ENCODE results near the gene MRPL2.
"Not testable (repeated sequence)": the region's sequence is repeated elsewhere in the genome, so short reads cannot be mapped to it uniquely, and the experiment has no call there.

The MRPL2 gene

DNA sequence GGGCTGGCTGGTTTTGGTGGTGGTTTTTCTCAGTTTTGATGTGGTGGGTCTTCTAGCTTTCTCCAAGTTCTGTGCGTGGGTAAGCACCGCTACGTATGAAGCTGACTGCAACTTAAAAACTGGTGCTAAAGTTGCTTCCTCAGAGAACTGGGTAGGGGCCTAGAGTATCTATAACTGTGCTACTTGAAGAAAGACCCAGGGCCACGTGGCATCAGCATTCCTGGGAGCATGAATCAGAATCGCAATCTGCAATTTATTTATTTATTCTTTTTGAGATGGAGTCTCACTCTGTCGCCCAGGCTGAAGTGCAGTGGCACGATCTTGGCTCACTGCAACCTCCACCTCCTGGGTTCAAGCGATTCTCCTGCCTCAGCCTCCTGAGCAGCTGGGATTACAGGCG, 22.7 kb upstream of the MRPL2 start:
- DNase-seq: not testable (repeated sequence)

DNA sequence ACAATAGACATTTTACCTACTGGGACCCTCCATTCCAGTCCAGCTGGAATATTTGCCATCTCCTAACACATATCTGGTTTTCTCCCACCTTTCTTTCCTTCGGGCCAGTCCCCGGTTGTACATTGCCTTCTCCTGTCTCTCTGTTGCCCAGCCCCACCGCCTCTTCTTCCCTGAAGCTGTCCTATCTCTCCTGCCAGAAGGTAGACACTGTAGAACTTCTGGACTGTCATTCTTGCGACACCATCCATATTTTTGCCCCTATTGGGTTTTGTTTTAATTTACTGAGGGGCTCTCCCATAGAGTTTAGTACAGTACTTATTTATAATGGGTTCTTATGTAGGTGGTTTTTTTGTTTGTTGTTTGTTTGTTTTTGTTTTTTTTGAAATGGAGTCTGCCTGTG, 21.8 kb upstream of the MRPL2 start:
- DNase-seq: no peak

DNA sequence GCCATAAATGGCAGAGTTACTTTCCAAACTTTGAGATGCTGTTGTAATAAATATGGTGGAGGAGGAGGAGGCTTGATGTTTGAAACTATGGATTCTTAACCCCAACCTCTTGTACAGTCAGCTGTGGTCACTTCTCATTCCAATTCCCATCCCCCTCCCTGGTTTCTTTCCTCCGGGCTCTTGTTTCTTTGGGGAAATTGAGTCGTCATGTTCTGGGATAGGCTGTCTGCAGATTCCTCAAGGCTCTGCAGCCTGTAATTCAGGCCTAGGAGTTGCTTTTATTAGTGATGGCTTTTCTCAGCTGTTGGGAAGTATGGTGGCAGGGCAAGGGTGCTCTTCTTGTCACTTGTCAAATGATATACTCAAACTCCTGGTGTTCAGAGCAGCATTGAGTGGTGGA, 19.5 kb upstream of the MRPL2 start:
- DNase-seq: no peak

GRCh38 chr6:43077981-43078511, 18.8 kb upstream of the MRPL2 start:
- DNase-seq: no peak

GRCh38 chr6:43077333-43077809, 18.1 kb upstream of the MRPL2 start:
- no peak for DNase-seq

- no peak for DNase-seq
Measured at GRCh38 chr6:43076464-43077332, 17.5 kb upstream of the MRPL2 start.

DNA sequence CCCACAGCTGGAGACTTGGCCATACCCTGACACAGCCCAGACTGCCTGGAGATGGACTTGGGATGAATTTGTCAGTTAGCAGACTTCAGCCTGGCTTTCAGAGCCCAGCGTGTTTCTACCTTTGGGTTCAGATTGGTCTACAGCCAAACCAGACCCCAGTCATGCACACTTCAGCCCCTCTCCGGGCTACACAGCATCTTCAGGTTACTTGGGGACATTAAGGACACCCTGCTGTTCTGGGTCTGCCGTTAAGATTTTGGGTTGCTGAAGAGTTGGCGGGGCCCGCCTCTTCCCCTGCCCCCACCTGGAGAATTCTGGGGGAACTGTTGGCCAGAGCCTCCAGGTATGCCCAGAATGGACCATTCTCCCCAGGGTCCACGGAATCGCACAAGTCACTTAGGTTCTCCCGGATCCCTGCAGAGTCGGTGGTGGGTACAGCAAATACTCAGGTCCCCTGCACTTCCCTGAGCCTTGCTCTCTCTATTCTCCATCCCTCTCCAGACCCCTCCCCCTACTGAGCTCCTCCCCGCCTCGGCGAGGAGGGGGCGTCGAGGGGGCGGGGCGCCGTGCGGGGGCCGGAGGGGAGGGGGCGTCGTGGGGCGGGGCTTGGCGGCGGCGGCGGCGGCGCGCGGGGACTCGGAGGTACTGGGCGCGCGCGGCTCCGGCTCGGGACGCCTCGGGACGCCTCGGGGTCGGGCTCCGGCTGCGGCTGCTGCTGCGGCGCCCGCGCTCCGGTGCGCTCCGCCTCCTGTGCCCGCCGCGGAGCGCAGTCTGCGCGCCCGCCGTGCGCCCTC, 16.6 kb upstream of the MRPL2 start, which contains the start of gene PTK7:
Gene PTK7, plus strand, starts transcription at position 645 of the 794 bp plus-strand sequence. CDS start 175 bp downstream, outside the sequence.
- DNase-seq: peak in 1 of 2 donors; percentile 6

GRCh38 chr6:43074847-43075669, 15.8 kb upstream of the MRPL2 start:
- no peak for DNase-seq

- peak in 1 of 2 donors; percentile 37 for DNase-seq
Measured at GRCh38 chr6:43070028-43070632, 10.9 kb upstream of the MRPL2 start.

DNA sequence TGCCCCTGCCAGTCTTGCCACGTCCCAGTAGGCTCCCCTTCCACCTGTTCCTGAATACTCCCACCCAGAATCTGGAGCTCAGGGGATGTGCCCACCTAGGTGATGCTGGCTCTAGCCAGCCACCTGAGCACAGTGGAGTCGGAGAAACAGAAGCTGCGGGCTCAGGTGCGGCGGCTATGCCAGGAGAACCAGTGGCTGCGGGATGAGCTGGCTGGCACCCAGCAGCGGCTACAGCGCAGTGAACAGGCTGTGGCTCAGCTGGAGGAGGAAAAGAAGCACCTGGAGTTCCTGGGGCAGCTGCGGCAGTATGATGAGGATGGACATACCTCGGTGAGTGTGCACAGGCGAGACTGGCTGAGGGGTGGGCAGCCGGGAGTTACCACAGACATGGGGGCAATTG, 3.6 kb upstream of the MRPL2 start:
- no peak for DNase-seq

DNA sequence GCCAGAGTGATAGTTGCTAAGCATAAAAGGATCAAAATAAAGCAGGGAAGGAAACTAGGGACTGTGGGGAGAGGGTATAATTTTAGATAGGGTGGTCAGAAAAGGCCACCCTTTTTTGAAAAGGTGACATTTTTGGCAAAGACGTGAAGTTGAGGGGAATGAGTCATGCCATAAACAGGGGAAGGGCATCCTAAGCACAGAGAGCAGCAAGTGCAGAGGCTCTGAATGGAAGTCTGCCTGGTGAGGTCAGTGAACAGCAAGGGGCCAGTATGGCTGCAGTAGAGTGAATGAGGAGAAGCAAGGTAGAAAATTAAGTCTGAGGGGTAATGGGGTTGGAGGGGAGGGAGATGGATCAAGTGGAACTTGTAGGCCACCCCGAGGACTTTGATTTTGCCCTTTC, 2.6 kb upstream of the MRPL2 start:
- DNase-seq: no peak

GRCh38 chr6:43060755-43061633, 1.8 kb upstream of the MRPL2 start:
- no peak for DNase-seq

DNA sequence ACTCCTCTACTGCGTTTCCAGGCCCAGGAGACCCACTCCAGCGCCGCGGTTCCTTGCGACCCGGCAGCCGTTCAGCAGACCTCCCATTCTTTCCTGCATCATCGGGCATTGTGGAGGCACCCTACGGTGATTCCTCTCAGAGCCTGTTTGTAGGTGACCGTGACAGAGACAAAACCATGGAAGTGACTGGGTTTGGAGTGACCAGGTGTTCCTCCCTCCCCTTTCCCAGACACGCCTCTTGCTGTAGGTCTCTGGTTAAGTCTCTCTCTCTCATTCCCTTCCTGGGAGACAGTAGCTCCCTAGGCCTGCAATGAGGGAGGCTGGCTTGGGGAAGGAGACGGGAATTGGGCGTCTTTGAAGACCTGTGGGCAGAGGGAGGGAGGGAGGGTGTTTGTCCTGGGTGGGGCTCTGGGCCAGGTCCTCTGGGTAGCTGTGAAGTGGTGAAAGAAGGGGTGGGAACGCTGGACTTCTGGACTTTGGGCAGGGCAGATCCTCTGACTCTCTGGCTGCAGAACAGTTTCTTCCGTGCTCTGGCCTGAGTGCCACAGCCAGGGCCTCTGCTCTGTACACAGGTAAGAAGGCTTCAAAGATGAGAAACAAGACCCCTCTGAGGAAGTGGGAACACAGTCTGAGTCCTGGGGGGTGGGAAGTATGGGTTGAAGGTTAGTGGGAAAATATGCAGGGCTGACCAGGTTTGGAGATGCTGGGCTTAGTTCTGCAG, 960 bp upstream of the MRPL2 start:
- no peak for DNase-seq

- DNase-seq: no peak
Measured at GRCh38 chr6:43058531-43058930, 703 bp downstream of the MRPL2 start.

- DNase-seq: no peak
Measured at GRCh38 chr6:43055966-43056365, 3.3 kb downstream of the MRPL2 start.

DNA sequence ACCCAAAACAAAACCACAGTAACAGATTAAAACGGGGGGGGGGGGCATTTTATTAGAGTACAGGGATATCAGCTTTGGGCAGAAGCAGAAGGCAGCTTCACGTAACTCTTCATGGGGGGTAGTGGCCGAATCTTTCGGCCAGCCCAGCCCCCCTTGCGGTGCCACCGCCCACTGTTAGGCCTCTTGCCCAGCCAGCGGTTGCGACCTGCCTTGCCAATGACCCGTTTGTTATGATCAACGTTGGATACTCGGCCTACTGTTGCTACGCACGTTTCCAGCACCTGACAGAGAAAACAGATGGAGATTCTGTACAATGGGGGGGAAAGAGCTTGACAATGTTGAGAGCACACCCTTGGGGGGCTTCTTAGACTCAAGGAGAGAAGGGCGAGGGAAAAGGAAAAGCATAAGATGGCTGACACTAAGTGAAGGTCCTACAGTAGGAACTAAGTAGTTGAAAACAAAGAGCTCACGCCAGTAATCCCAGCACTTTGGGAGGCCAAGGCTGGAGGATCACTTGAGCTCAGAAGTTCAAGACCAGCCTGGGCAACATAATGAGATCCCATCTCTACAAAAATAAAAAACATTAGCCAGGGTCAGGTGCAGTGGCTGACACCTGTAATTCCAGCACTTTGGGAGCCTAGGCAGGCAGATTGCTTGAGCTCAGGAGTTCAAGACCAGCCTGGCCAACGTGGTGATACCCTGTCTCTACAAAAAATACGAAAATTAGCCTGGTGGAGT, 4.9 kb downstream of the MRPL2 start:
- no peak for DNase-seq

DNA sequence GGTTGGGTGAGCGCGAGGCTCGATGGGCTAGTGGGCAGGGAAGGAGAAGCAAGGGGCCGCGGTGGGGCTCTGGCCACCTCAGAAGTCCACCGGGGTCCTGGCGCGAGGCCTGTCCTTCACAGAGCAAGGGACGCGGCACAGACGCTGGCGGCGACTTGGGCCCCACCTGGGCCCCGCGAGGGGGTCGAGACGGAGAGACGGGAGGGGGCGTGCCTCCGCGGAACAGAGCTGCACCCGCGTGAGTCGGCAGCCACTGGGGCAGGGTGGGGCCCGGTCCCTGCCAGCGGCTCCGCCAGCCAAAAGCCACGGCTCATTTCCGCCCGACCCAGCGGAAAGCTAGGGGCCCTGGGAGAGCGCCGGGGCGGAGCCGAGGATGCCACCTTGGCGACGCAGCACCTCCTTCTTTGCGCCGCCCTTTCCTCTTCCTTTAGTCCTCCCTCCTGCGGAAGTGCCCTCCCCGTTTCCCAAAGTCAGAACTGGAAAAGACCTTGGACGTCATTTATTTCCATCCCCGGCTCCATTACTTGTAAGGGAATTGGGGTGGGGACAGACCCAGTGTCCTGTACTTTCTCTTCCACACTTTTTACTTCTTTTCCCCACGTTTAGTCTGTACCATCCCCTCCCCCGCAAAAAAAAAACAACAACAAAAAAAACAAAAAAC, 5.6 kb downstream of the MRPL2 start, which contains the start of gene CUL7:
Gene CUL7, minus strand, starts transcription at position 307 of the 661 bp plus-strand sequence. CDS start 1,063 bp downstream, outside the sequence.
- peak; percentile 88 to 92 for DNase-seq

GRCh38 chr6:43052842-43053544, 6.2 kb downstream of the MRPL2 start:
- peak in 1 of 2 donors; percentile 6 for DNase-seq

Data from CD4-positive, alpha-beta T cell treated with Interleukin-1 beta for 1 hour (primary cell).